Erythroblast (primary cell): ENCODE data around the gene AXIN2.

Experiments used
- GATA1 ChIP-seq: IDR thresholded peaks from 2 replicates; pipeline ENCODE4 v1.6.1; 2011; ENCODE audit warnings: low read depth, mild to moderate bottlenecking, control low read depth, low read length, moderate library complexity
- POLR2A ChIP-seq: IDR thresholded peaks from 2 replicates; pipeline ENCODE4 v1.6.1; 2011; ENCODE audit warnings: mild to moderate bottlenecking, low read length

- TF ChIP-seq POLR2A (no peak), GATA1 (no peak)
Measured at GRCh38 chr17:65487990-65488389, 73.5 kb downstream of the AXIN2 start.
